Measurements from ENCODE around the gene DOCK4.

Gene DOCK4

GRCh38 chr7:111980725-111981124, 225.5 kb downstream of the DOCK4 start:
- in situ Hi-C loops (cut with MboI; ENCODE audit: low sequenced_read_pairs) = no loop called here

- in situ Hi-C loops (cut with MboI; ENCODE audit: low sequenced_read_pairs) = no loop called here
Measured at GRCh38 chr7:111975346-111975745, 230.9 kb downstream of the DOCK4 start.

DNA sequence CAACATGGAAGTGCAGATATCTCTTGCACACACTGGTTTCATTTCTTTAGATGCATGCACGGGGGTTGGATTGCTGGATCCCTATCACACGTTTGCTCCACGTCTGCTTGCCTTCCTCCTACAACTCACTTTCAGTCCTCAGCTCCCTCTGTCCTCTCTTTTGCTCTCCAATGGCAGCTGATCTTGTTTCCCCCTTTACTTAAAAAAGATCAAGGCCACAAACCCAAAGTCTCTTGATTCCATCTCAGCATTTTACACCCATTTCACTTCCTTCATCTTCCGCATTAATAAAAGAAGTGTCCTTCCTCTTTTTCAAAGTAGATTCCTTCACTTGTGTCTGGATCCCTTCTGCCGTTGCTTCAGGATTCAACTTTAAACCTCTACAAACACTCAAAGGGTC, 245.2 kb downstream of the DOCK4 start:
- in situ Hi-C loops (cut with MboI; ENCODE audit: low sequenced_read_pairs) = no loop called here

- in situ Hi-C loops (cut with MboI; ENCODE audit: low sequenced_read_pairs) = no loop called here
Measured at GRCh38 chr7:111958896-111959295, 247.3 kb downstream of the DOCK4 start.

- in situ Hi-C loops (cut with MboI; ENCODE audit: low sequenced_read_pairs) = no loop called here
Measured at GRCh38 chr7:111958431-111958830, 247.8 kb downstream of the DOCK4 start.

DNA sequence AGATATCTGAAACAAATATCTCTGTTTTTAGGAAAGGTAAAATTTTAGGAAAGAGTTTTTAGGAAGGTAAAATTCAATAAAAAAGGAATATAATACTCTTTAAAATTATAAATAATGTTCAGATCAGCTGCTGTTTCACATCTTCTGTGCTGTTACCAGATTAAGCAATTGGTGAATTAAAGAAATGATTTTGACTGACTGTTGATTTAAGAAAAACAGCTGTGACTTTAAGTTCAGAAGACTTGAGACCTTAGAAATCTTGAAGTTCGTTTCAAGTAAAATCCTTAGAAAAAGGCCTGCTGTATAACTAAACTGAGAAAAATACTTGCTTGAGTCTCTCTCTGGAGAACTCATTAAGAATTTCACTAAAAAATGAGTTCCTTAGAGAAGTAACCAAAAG, 250.6 kb downstream of the DOCK4 start:
- in situ Hi-C loops (cut with MboI; ENCODE audit: low sequenced_read_pairs) = no loop called here

GRCh38 chr7:111954474-111955381, 251.5 kb downstream of the DOCK4 start:
- in situ Hi-C loops (cut with MboI; ENCODE audit: low sequenced_read_pairs) = no loop called here

GRCh38 chr7:111954056-111954455, 252.1 kb downstream of the DOCK4 start:
- in situ Hi-C loops (cut with MboI; ENCODE audit: low sequenced_read_pairs) = no loop called here

DNA sequence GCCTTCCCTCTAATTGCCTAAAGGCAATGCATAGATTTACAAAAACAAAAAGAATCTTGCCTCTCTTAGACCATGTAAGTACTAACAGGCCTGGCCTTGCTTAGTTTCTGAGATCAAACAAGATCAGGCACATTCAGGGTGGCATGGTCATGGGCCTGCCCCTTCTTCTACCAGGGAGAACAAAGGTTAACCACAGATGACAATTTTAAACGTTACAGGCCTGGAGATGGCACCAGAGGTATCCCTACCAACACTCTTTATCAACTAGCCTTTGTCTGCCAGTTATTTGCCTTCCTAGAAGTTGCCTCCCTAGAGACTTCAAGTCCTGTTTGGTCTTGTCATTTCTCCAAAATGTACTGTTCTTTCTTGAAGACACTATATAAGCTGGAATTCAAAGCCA, 252.6 kb downstream of the DOCK4 start:
- in situ Hi-C loops (cut with MboI; ENCODE audit: low sequenced_read_pairs) = no loop called here

DNA sequence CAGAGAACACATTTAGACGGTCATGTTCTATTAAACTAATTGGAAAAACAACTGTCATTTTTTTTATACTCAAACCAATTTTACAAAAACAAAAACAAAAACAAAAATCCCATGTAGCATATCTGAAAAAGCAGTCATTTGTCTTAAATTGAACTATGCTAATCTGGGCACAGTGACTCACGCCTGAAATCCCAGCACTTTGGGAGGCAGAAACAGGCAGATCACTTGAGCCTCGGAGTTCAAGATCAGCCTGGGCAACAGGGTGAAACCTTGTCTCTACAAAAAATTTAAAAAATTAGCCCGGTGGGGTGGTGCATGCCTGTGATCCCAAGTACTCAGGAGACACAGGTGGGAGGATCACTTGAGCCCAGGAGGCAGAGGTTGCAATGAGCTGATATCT, 253.4 kb downstream of the DOCK4 start:
- in situ Hi-C loops (cut with MboI; ENCODE audit: low sequenced_read_pairs) = no loop called here

GRCh38 chr7:111951052-111951451, 255.1 kb downstream of the DOCK4 start:
- in situ Hi-C loops (cut with MboI; ENCODE audit: low sequenced_read_pairs) = no loop called here

GRCh38 chr7:111942450-111943081, 263.6 kb downstream of the DOCK4 start:
- in situ Hi-C loops (cut with MboI; ENCODE audit: low sequenced_read_pairs) = no loop called here

- in situ Hi-C loops (cut with MboI; ENCODE audit: low sequenced_read_pairs) = no loop called here
Measured at GRCh38 chr7:111937163-111937562, 269.0 kb downstream of the DOCK4 start.

GRCh38 chr7:111933609-111934008, 272.6 kb downstream of the DOCK4 start:
- in situ Hi-C loops (cut with MboI; ENCODE audit: low sequenced_read_pairs) = no loop called here

DNA sequence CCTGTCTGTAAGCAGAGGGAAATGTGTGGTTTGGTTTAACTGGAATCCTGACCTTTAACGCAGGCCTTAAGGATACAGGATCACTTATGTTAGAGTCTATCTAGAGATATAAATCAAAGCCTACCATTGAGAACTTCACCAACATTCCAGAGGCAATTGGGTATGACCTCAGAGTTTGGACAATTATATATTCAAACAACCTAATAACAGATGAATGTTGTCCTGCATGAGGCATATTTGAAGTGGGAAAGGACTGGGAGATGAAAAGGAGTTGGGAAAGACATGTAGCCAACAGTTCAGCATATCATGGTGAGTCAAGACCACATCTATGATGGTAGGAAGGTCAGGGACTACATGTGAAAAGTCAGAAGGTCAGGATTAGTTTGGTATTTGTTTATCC, 274.2 kb downstream of the DOCK4 start:
- in situ Hi-C loops (cut with MboI; ENCODE audit: low sequenced_read_pairs) = no loop called here

DNA sequence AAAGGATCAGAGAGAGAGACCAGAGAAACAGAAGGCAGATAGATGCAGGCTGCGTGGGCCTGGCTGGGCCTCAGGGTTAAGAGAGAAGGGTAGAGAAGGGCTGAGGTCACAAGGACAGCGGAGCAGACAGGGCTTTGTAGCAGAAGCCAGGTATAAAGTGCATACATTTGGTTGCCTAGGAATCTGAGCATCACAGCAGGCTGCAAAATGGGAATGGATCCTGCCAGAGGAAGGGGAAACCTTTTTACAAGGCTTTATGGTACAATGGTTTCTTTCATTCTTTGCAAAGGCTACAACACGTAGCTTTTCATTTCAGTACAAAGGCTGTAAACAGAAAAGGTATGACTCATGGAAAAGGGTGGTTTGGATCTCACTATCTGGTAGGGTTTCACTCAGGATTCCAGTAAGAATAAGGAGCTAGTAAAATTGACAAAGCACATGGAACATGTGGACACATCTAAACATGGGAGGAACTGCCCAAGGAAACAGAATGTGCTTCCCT, 275.1 kb downstream of the DOCK4 start:
- in situ Hi-C loops (cut with MboI; ENCODE audit: low sequenced_read_pairs) = no loop called here

DNA sequence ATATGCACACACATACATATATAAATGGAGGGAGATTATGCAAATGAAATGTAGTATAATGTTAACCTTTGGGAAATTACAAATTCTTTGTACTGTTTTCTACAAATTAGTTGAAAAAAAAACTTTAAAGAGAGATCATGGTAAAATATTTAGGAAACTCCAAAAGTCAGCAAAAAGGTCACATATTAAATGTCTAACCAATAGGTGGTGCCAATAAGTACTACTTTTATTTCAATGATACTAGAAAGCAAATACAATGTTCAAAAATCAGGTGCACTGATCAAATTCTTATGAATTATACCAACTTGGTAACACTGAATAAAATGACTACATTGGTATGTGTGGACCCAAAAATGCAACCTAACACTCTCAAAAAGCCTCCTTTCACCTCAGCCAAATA, 276.9 kb downstream of the DOCK4 start:
- in situ Hi-C loops (cut with MboI; ENCODE audit: low sequenced_read_pairs) = no loop called here

GRCh38 chr7:111927353-111928019, 278.7 kb downstream of the DOCK4 start:
- in situ Hi-C loops (cut with MboI; ENCODE audit: low sequenced_read_pairs) = no loop called here

DNA sequence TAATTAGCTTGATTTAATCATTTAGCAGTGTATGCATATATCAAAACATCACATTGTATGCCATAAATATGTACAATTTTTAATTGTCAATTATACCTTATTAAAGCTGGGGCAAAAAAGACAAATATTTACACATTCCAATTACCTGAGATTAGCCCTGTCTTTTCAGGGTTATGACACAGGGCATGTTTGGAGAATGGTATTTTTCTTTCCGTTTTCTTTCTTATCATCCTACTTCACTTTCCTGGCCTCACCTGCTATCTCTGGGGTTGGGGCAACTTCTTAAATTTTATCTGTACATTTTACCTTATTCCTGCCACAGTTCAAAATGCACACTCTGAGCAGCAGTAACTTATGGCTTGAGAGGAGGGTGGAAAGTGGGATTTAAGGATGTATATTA, 285.9 kb downstream of the DOCK4 start:
- in situ Hi-C loops (cut with MboI; ENCODE audit: low sequenced_read_pairs) = no loop called here

GRCh38 chr7:111919631-111920179, 286.5 kb downstream of the DOCK4 start:
- in situ Hi-C loops (cut with MboI; ENCODE audit: low sequenced_read_pairs) = no loop called here

GRCh38 chr7:111919164-111919563, 287.0 kb downstream of the DOCK4 start:
- in situ Hi-C loops (cut with MboI; ENCODE audit: low sequenced_read_pairs) = no loop called here
